NB4 (cell line): Measurements from ENCODE around the gene SLC39A3.

Experiments used
- DNase-seq: peaks from one replicate; pipeline ENCODE4 v3.0.0; 2010; ENCODE audit warnings: low read depth
- H3K4me3 ChIP-seq: one replicate; pipeline ENCODE4 v1.5.1; 2011; ENCODE audit warnings: mild to moderate bottlenecking, low read depth, low read length, moderate library complexity
- CTCF ChIP-seq: IDR thresholded peaks from one replicate; pipeline ENCODE4 v1.5.1; 2012; ENCODE audit warnings: low read depth, low read length
- MAX ChIP-seq: IDR thresholded peaks from 2 replicates; pipeline ENCODE4 v1.6.1; 2011; ENCODE audit warnings: low read depth, low read length
- MYC ChIP-seq: IDR thresholded peaks from 2 replicates; pipeline ENCODE4 v1.6.1; 2011; ENCODE audit warnings: low read depth, low read length
- POLR2A ChIP-seq: IDR thresholded peaks from 2 replicates; pipeline ENCODE4 v1.6.1; 2011; ENCODE audit warnings: mild to moderate bottlenecking; ENCODE audit not compliant: insufficient read length; ENCODE audit errors: extremely low read depth

Gene SLC39A3

GRCh38 chr19:2711172-2711874 is 28.5 kb downstream of the SLC39A3 start:
- TF ChIP-seq MYC: no peak
- TF ChIP-seq CTCF: no peak
- TF ChIP-seq POLR2A: no peak
- no peak for TF ChIP-seq MAX
- no peak overlapping the region for H3K4me3 ChIP-seq
- DNase-seq: peak; percentile 75

GRCh38 chr19:2706251-2706650 is 33.6 kb downstream of the SLC39A3 start:
- TF ChIP-seq CTCF (no peak), POLR2A (no peak), MAX (no peak), MYC (no peak)
- H3K4me3 ChIP-seq: no peak overlapping the region
- DNase-seq: no peak

- no peak for DNase-seq
- TF ChIP-seq CTCF (no peak), MAX (no peak)
- H3K4me3 ChIP-seq: no peak overlapping the region
Measured at GRCh38 chr19:2703691-2704216, 36.1 kb downstream of the SLC39A3 start.

GRCh38 chr19:2703077-2703437 is 36.8 kb downstream of the SLC39A3 start:
- DNase-seq: no peak
- H3K4me3 ChIP-seq: no peak overlapping the region
- TF ChIP-seq MAX (no peak), MYC (no peak), POLR2A (no peak), CTCF (no peak)

- peak; percentile 84 for DNase-seq
- H3K4me3 ChIP-seq: no peak within 1 kb of the TSS
- TF ChIP-seq POLR2A: peak; percentile 25
- no peak for TF ChIP-seq CTCF
Measured at GRCh38 chr19:2702170-2703076, 37.4 kb downstream of the SLC39A3 start, which contains the start of gene GNG7. Gene GNG7, minus strand, starts transcription at chr19:2702694. Its CDS starts 182,006 bp downstream, at chr19:2520688.
